Stimulated activated CD4-positive, alpha-beta T cell treated with anti-CD3 and anti-CD28 coated beads, TNF-alpha, amount 100 ng/mL, for 4 hours (primary cell): ENCODE measurements around the gene DCLK2.

Experiments
- DNase-seq, 3 experiments: peaks; one replicate each; pipeline ENCODE4 v3.0.0-alpha.2; 2020; ENCODE audit warnings: low read depth in 3 of 3

The DCLK2 gene

GRCh38 chr4:150264595-150265161 is 186.4 kb downstream of the DCLK2 start:
- no peak for DNase-seq

GRCh38 chr4:150265806-150266205 is 187.6 kb downstream of the DCLK2 start:
- no peak for DNase-seq

- DNase-seq = no peak
Measured at GRCh38 chr4:150268444-150268843, 190.2 kb downstream of the DCLK2 start.

- no peak for DNase-seq
Measured at GRCh38 chr4:150278206-150278605, 200.0 kb downstream of the DCLK2 start.

GRCh38 chr4:150280081-150280895 is 202.0 kb downstream of the DCLK2 start:
- DNase-seq = no peak

- no peak for DNase-seq
Measured at GRCh38 chr4:150280975-150281374, 202.7 kb downstream of the DCLK2 start.

GRCh38 chr4:150283689-150284088 is 205.4 kb downstream of the DCLK2 start:
- DNase-seq = no peak

GRCh38 chr4:150286656-150287055 is 208.4 kb downstream of the DCLK2 start:
- no peak for DNase-seq

- no peak for DNase-seq
Measured at GRCh38 chr4:150289198-150289597, 211.0 kb downstream of the DCLK2 start.

- no peak for DNase-seq
Measured at GRCh38 chr4:150289881-150290280, 211.6 kb downstream of the DCLK2 start.

GRCh38 chr4:150297861-150298474 is 219.7 kb downstream of the DCLK2 start:
- DNase-seq = no peak

- no peak for DNase-seq
Measured at GRCh38 chr4:150299816-150300215, 221.6 kb downstream of the DCLK2 start.

GRCh38 chr4:150302553-150302952 is 224.3 kb downstream of the DCLK2 start:
- peak in 1 of 3 experiments; percentile 18 for DNase-seq

GRCh38 chr4:150305995-150306394 is 227.8 kb downstream of the DCLK2 start:
- DNase-seq = no peak

GRCh38 chr4:150306719-150307118 is 228.5 kb downstream of the DCLK2 start:
- no peak for DNase-seq
